GM12872 (cell line): ENCODE measurements around the gene YWHAB.

ENCODE experiments used
- TF ChIP-seq, protein P1 (sequence below): IDR thresholded peaks from 3 replicates; pipeline ENCODE4 v1.5.1; 2011; ENCODE audit warnings: low read depth, mild to moderate bottlenecking, low read length, moderate library complexity; ENCODE audit not compliant: insufficient read depth

Gene YWHAB

GRCh38 chr20:44936510-44936909 is 51.0 kb downstream of the YWHAB start:
- TF ChIP-seq, protein P1, sequence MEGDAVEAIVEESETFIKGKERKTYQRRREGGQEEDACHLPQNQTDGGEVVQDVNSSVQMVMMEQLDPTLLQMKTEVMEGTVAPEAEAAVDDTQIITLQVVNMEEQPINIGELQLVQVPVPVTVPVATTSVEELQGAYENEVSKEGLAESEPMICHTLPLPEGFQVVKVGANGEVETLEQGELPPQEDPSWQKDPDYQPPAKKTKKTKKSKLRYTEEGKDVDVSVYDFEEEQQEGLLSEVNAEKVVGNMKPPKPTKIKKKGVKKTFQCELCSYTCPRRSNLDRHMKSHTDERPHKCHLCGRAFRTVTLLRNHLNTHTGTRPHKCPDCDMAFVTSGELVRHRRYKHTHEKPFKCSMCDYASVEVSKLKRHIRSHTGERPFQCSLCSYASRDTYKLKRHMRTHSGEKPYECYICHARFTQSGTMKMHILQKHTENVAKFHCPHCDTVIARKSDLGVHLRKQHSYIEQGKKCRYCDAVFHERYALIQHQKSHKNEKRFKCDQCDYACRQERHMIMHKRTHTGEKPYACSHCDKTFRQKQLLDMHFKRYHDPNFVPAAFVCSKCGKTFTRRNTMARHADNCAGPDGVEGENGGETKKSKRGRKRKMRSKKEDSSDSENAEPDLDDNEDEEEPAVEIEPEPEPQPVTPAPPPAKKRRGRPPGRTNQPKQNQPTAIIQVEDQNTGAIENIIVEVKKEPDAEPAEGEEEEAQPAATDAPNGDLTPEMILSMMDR, result no peak

DNA sequence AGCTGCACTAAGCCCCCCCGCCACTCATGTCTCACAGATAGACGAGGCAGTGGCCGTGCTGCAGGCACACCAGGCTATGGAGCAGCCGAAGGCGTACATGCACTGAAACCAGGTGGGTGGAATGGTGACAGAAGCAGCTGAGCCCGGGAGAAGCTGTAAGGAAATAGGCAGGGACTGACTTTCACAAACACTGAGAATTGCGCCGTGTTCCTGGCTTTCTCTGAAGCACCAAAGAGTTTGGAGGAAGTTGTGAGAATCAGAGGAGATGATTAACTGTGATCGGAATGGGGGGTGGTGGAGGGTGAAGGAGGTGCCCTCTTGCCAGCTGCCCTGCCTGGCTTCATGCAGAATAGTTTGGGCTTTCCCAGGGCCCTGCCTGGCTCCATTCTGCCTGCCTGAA is 53.1 kb downstream of the YWHAB start:
- TF ChIP-seq, protein P1, result no peak

DNA sequence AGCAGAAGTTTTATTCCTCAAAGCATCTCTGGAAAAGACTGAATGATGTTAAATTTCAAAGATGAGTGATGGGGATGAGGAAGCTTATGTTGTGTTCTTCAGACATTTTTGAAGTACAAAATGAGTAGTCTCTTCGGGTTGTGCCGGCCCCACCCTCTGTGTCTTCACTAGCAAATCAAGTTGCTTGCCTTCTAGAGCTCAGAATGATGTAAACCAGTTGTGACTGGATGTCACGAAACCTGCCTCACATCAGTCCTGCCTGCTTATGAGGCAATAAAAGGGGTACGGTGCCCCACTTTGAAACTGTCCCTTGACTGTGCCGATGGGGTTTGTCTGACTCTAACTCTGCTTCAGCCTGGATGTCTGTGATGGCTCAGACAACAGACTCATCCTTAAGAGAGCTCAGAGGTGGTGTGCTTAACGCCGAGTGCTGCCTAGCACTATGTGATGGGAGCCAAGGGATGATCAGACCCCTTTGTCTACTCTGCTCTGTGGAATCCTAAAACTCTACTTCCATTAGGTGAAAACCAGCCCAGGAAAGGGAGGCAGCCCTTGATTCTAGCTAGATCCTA is 55.7 kb downstream of the YWHAB start:
- TF ChIP-seq, protein P1, result no peak

- TF ChIP-seq, protein P1, result no peak
Measured at GRCh38 chr20:44942264-44942973, 56.9 kb downstream of the YWHAB start.

DNA sequence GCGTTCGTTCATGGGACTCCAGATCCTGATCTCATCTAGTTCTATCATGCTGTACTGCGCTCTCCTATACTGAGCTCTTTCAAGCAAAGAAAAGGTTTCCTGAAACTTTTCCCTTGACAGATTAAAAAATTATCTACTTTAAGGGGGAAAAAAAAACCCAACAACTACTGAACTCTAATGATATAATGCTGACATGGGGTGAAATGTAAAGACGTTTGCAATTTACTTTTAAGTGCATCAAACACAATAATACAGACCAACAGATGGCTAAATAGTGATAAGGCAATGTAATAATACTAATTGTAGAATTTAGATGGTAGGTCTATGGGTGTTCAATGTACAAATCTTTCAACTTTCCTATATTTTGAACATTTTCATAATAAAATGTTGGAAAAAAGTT is 58.3 kb downstream of the YWHAB start:
- TF ChIP-seq, protein P1, result no peak

GRCh38 chr20:44945261-44945660 is 59.8 kb downstream of the YWHAB start:
- TF ChIP-seq, protein P1, result no peak

- TF ChIP-seq, protein P1, result no peak
Measured at GRCh38 chr20:44946271-44946852, 60.9 kb downstream of the YWHAB start.
